Adrenal gland (tissue), 5 donors: ENCODE measurements around the gene URI1.

ENCODE experiments used
- CTCF ChIP-seq, 6 experiments: fragments of 450-650 bp in 4 of 6; fragments of 200-600 bp in 2 of 6; sonication (generic) in 1 of 6; IDR thresholded peaks; 1 replicate in 5 of 6; 2 replicates in 1 of 6; pipeline versions ENCODE4 v1.5.1 to v1.8.0; 2016 to 2021; ENCODE audit warnings: antibody characterized with exemption in 6 of 6, mild to moderate bottlenecking in 2 of 6, moderate library complexity in 1 of 6
- POLR2A ChIP-seq, 2 donors: fragments of 450-650 bp; IDR thresholded peaks; one replicate each; pipeline ENCODE4 v1.6.1; 2017; ENCODE audit warnings: antibody characterized with exemption in 2 of 2, mild to moderate bottlenecking in 2 of 2, moderate library complexity in 1 of 2
- donor health status: DM: no; HTN: no; CAD: no.

GRCh38 chr19:29967623-29968022, 25.6 kb downstream of the URI1 start:
- TF ChIP-seq CTCF (IDR thresholded peaks at IDR 0.05) (no peak), POLR2A (IDR thresholded peaks at IDR 0.05) (no peak)
